Stimulated activated naive CD8-positive, alpha-beta T cell treated with anti-CD3 and anti-CD28 coated beads, Interleukin-15, amount 100 ng/mL, for 72 hours (primary cell): ENCODE data around the gene PDE4D.
"Not testable (repeated sequence)": the region's sequence is repeated elsewhere in the genome, so short reads cannot be mapped to it uniquely, and the experiment has no call there.

ENCODE experiments used
- ATAC-seq: fragments of 150-1000 bp; cut with Tn5 transposase; 2 replicates; pipeline ENCODE4 v1.10.0; 2021; ENCODE audit warnings: mild to moderate bottlenecking, moderate library complexity
- DNase-seq, 2 donors: peaks; one replicate each; pipeline ENCODE4 v3.0.0; 2021 to 2022
- H3K27ac Mint-ChIP-seq, 2 donors: one replicate each; pipeline ENCODE4 v1.8.0; 2022; ENCODE audit warnings: mild to moderate bottlenecking in 2 of 2, mixed read lengths in 2 of 2, moderate library complexity in 2 of 2
- H3K27me3 Mint-ChIP-seq: one replicate; pipeline ENCODE4 v1.8.0; 2022; ENCODE audit warnings: mixed read lengths
- H3K4me1 Mint-ChIP-seq: one replicate; pipeline ENCODE4 v1.8.0; 2022; ENCODE audit warnings: mild to moderate bottlenecking, mixed read lengths
- H3K4me3 Mint-ChIP-seq, 2 donors: one replicate each; pipeline ENCODE4 v1.8.0; 2022; ENCODE audit warnings: mild to moderate bottlenecking in 2 of 2, mixed read lengths in 2 of 2, moderate library complexity in 1 of 2
- H3K9me3 Mint-ChIP-seq, 2 donors: one replicate each; pipeline ENCODE4 v1.8.0; 2022; ENCODE audit warnings: mixed read lengths in 2 of 2

Gene PDE4D

GRCh38 chr5:59071755-59072549 lies 821.6 kb downstream of the PDE4D start:
- H3K9me3 Mint-ChIP-seq, result no peaks in the 10 kb centered on the region
- no peak for ATAC-seq
- no peaks in the 10 kb centered on the region for H3K4me1 Mint-ChIP-seq
- DNase-seq, result no peak
- H3K27me3 Mint-ChIP-seq, result no peaks in the 10 kb centered on the region
- no peak overlapping the region for H3K4me3 Mint-ChIP-seq
- no peak overlapping the region for H3K27ac Mint-ChIP-seq

- no peaks in the 10 kb centered on the region for H3K27me3 Mint-ChIP-seq
- no peak overlapping the region for H3K4me3 Mint-ChIP-seq
- H3K4me1 Mint-ChIP-seq, result peaks cover 10% of the 10 kb centered on the region
- no peak overlapping the region for H3K27ac Mint-ChIP-seq
- DNase-seq (no peak), ATAC-seq (no peak)
- H3K9me3 Mint-ChIP-seq, result peaks cover 0 to 8% of the 10 kb centered on the region in 2 donors
Observed at GRCh38 chr5:59069438-59070079, 824.0 kb downstream of the PDE4D start.

- H3K9me3 Mint-ChIP-seq, result peaks cover 0 to 8% of the 10 kb centered on the region in 2 donors
- ATAC-seq (no peak), DNase-seq (no peak)
- no peaks in the 10 kb centered on the region for H3K27me3 Mint-ChIP-seq
- peaks cover 10% of the 10 kb centered on the region for H3K4me1 Mint-ChIP-seq
- no peak overlapping the region for H3K27ac Mint-ChIP-seq
- no peak overlapping the region for H3K4me3 Mint-ChIP-seq
Observed at GRCh38 chr5:59067956-59068656, 825.4 kb downstream of the PDE4D start.

- H3K4me3 Mint-ChIP-seq, result no peak overlapping the region
- no peak overlapping the region for H3K27ac Mint-ChIP-seq
- DNase-seq, result no peak
- peaks cover 10% of the 10 kb centered on the region for H3K4me1 Mint-ChIP-seq
- H3K27me3 Mint-ChIP-seq, result peaks cover 6% of the 10 kb centered on the region
- peaks cover 0 to 8% of the 10 kb centered on the region in 2 donors for H3K9me3 Mint-ChIP-seq
- ATAC-seq, result peak; percentile 60
Observed at GRCh38 chr5:59066367-59067163, 827.0 kb downstream of the PDE4D start.

GRCh38 chr5:59065554-59065953 lies 828.0 kb downstream of the PDE4D start:
- no peak overlapping the region for H3K27ac Mint-ChIP-seq
- peaks cover 10% of the 10 kb centered on the region for H3K4me1 Mint-ChIP-seq
- H3K9me3 Mint-ChIP-seq, result peaks cover 0 to 8% of the 10 kb centered on the region in 2 donors
- DNase-seq (no peak), ATAC-seq (no peak)
- no peak overlapping the region for H3K4me3 Mint-ChIP-seq
- peaks cover 7% of the 10 kb centered on the region for H3K27me3 Mint-ChIP-seq

- peaks cover 0 to 8% of the 10 kb centered on the region in 2 donors for H3K9me3 Mint-ChIP-seq
- DNase-seq, result no peak
- no peak for ATAC-seq
- H3K4me1 Mint-ChIP-seq, result peaks cover 10% of the 10 kb centered on the region
- no peak overlapping the region for H3K27ac Mint-ChIP-seq
- no peak overlapping the region for H3K4me3 Mint-ChIP-seq
- H3K27me3 Mint-ChIP-seq, result peaks cover 7% of the 10 kb centered on the region
Observed at GRCh38 chr5:59064293-59064692, 829.2 kb downstream of the PDE4D start.

GRCh38 chr5:59062986-59063683 lies 830.4 kb downstream of the PDE4D start:
- H3K4me3 Mint-ChIP-seq, result no peak overlapping the region
- H3K27ac Mint-ChIP-seq, result no peak overlapping the region
- peaks cover 10% of the 10 kb centered on the region for H3K4me1 Mint-ChIP-seq
- no peak for DNase-seq
- H3K9me3 Mint-ChIP-seq, result peaks cover 0 to 8% of the 10 kb centered on the region in 2 donors
- H3K27me3 Mint-ChIP-seq, result peaks cover 7% of the 10 kb centered on the region
- ATAC-seq, result no peak

GRCh38 chr5:59061377-59061776 lies 832.1 kb downstream of the PDE4D start:
- Mint-ChIP-seq H3K27ac (no peak overlapping the region), H3K4me1 (peaks cover 6% of the 10 kb centered on the region), H3K4me3 (no peak overlapping the region), H3K27me3 (peaks cover 7% of the 10 kb centered on the region), H3K9me3 (peaks cover 0 to 8% of the 10 kb centered on the region in 2 donors)
- DNase-seq, result no peak
- ATAC-seq, result no peak

- DNase-seq, result no peak
- Mint-ChIP-seq H3K27me3 (peaks cover 15% of the 10 kb centered on the region), H3K9me3 (no peaks in the 10 kb centered on the region), H3K4me3 (no peak overlapping the region), H3K4me1 (no peaks in the 10 kb centered on the region), H3K27ac (no peak overlapping the region)
- ATAC-seq, result no peak
Observed at GRCh38 chr5:59058969-59059687, 834.4 kb downstream of the PDE4D start.

- ATAC-seq, result no peak
Observed at GRCh38 chr5:59058237-59058636, 835.3 kb downstream of the PDE4D start.

GRCh38 chr5:59056599-59056998 lies 836.9 kb downstream of the PDE4D start:
- DNase-seq, ATAC-seq, H3K4me3 Mint-ChIP-seq, H3K4me1 Mint-ChIP-seq, H3K9me3 Mint-ChIP-seq, H3K27me3 Mint-ChIP-seq, H3K27ac Mint-ChIP-seq: not testable (repeated sequence)

More at GRCh38 chr5:59058237-59058636, 835.3 kb downstream of the PDE4D start:
- H3K9me3 Mint-ChIP-seq, result no peaks in the 10 kb centered on the region
- no peaks in the 10 kb centered on the region for H3K4me1 Mint-ChIP-seq
- H3K4me3 Mint-ChIP-seq, result no peak overlapping the region
- no peak for DNase-seq
- peak overlapping the region in 1 of 2 donors; percentile 69 for H3K27ac Mint-ChIP-seq
- peaks cover 15% of the 10 kb centered on the region for H3K27me3 Mint-ChIP-seq

GRCh38 chr5:59055745-59056448 lies 837.6 kb downstream of the PDE4D start:
- no peak for DNase-seq
- Mint-ChIP-seq H3K4me3 (no peak overlapping the region), H3K9me3 (no peaks in the 10 kb centered on the region), H3K27me3 (peaks cover 8% of the 10 kb centered on the region), H3K27ac (no peak overlapping the region), H3K4me1 (no peaks in the 10 kb centered on the region)
- no peak for ATAC-seq

- Mint-ChIP-seq H3K27me3 (peaks cover 8% of the 10 kb centered on the region), H3K4me3 (no peak overlapping the region), H3K4me1 (no peaks in the 10 kb centered on the region), H3K27ac (no peak overlapping the region), H3K9me3 (no peaks in the 10 kb centered on the region)
- no peak for ATAC-seq
- DNase-seq, result no peak
Observed at GRCh38 chr5:59054963-59055528, 838.5 kb downstream of the PDE4D start.
